ENCODE results near the gene SPRY1. TPM values are rescaled to one million over a fixed set of nuclear protein-coding genes. Genes with fewer than 3 reads are reported as not detected.
A peak's percentile ranks its signal among the peaks of the same experiment; 100 is the strongest.

Gene SPRY1
- total and polyA plus RNA-seq, 9 of the 15 experiments (the other 6 are each of a cell fraction or from before 2014, with no cell fraction given) = 0.18 to 1.9 (median 0.45) TPM; not detected in 1

- TF ChIP-seq STAT5B (CRISPR knock-in tag; IDR thresholded peaks at IDR 0.05) (peak; percentile 86), HDAC6 (IDR thresholded peaks at IDR 0.05; ENCODE audit: low read depth, low read length) (no peak), CHD2 (IDR thresholded peaks at IDR 0.05; ENCODE audit: low read depth, low read length) (no peak), HLTF (IDR thresholded peaks at IDR 0.05) (0 out of 2 replicates have a peak, but pooled peaks have one; percentile 84), DNMT1 (IDR thresholded peaks at IDR 0.05) (peak; percentile 45; the same call in 1 of the 2 replicates), DPF2 (IDR thresholded peaks at IDR 0.05) (peak; percentile 100), ZNF217 (CRISPR knock-in tag; IDR thresholded peaks at IDR 0.05) (no peak), NRF1 (conservative IDR thresholded peaks at IDR 0.05 in 1 of 2, IDR thresholded peaks at IDR 0.05 in 1 of 2) (0 out of 4 replicates have a peak, but pooled peaks of 1 of the 2 experiments have one; percentile 30), ZNF398 (CRISPR knock-in tag; IDR thresholded peaks at IDR 0.05) (peak; percentile 90), CHD7 (IDR thresholded peaks at IDR 0.05; ENCODE audit: low read depth, low read length) (no peak), POLR2G (IDR thresholded peaks at IDR 0.05; ENCODE audit: low read depth, low read length) (no peak), IFI16 (CRISPR knock-in tag; IDR thresholded peaks at IDR 0.05) (peak; percentile 96), ZKSCAN3 (CRISPR knock-in tag; IDR thresholded peaks at IDR 0.05) (peak; percentile 69), IRF1 (CRISPR knock-in tag; IDR thresholded peaks at IDR 0.05; ENCODE audit: borderline replicate concordance) (no peak)
Measured at GRCh38 chr4:123349421-123350190, 47.0 kb upstream of the SPRY1 start (continued).

Data from K562 (cell line).